Heart left ventricle (tissue), 16 donors: ENCODE data around the gene MALL. TPM values are rescaled to one million over a fixed set of nuclear protein-coding genes. Genes with fewer than 3 reads are reported as not detected.
"Not testable (repeated sequence)": the region's sequence is repeated elsewhere in the genome, so short reads cannot be mapped to it uniquely, and the experiment has no call there.

ENCODE experiments used
- ATAC-seq, 4 donors: fragments of 200-7000 bp; cut with Tn5 transposase; one replicate each; pipeline ENCODE4 v1.9.1; 2020 to 2022; ENCODE audit warnings: moderate library complexity in 4 of 4, mild to moderate bottlenecking in 3 of 4, moderate number of reproducible peaks in 1 of 4
- DNase-seq, 5 donors: peaks; one replicate each; pipeline ENCODE4 v3.0.0-alpha.2; 2020
- H3K27ac ChIP-seq, 12 donors: fragments of 200-600 bp; sonication (generic) in 4 of 12; one replicate each; pipeline versions ENCODE4 v1.5.0 to v1.8.0; 2016 to 2022; ENCODE audit warnings: mild to moderate bottlenecking in 2 of 12
- H3K27me3 ChIP-seq, 9 donors: fragments of 200-600 bp; sonication (generic) in 2 of 9; one replicate each; pipeline versions ENCODE4 v1.5.1 to v1.8.0; 2016 to 2022; ENCODE audit warnings: mild to moderate bottlenecking in 3 of 9
- H3K36me3 ChIP-seq, 9 donors: fragments of 200-600 bp; sonication (generic) in 2 of 9; one replicate each; pipeline versions ENCODE4 v1.5.0 to v1.8.0; 2018 to 2022; ENCODE audit warnings: mild to moderate bottlenecking in 2 of 9
- H3K4me1 ChIP-seq, 12 donors: fragments of 200-600 bp; sonication (generic) in 4 of 12; one replicate each; pipeline versions ENCODE4 v1.5.0 to v1.8.0; 2016 to 2022; ENCODE audit warnings: mild to moderate bottlenecking in 3 of 12
- H3K4me3 ChIP-seq, 12 donors: fragments of 200-600 bp; sonication (generic) in 4 of 12; one replicate each; pipeline versions ENCODE4 v1.5.0 to v1.8.0; 2017 to 2022; ENCODE audit warnings: mild to moderate bottlenecking in 9 of 12, moderate library complexity in 4 of 12
- H3K9me3 ChIP-seq, 12 donors: fragments of 200-600 bp; sonication (generic) in 4 of 12; one replicate each; pipeline versions ENCODE4 v1.5.0 to v1.8.0; 2016 to 2022; ENCODE audit warnings: mild to moderate bottlenecking in 1 of 12
- WGBS, 4 donors: extraction: QIAGEN DNeasy Blood & Tissue Kit in 2 of 4; methylation state at CpG; one replicate each; pipeline versions ENCODE4 v1.1.5 to v1.1.7; 2013 to 2018; 5-methylcytosine and 5-hydroxymethylcytosine counted together
- intact Hi-C, 10 donors: fragments of 100-400 bp; cut with DNase I; formaldehyde crosslinking; loops; one replicate each; pipeline versions ENCODE4 v1.11.1 to v1.14.2; 2022
- polyA plus RNA-seq, 2 donors: library from polyadenylated mRNA; stranded (reverse); fragments of 200-250 nt; gene quantifications; one replicate each; pipeline ENCODE4 v1.2.3, GENCODE V29; 2013
- total RNA-seq, 9 donors: library from RNA; depleted of rRNA in 2 of 9; stranded (reverse); fragments of >200 nt in 2 of 9; fragmentation: NEBNext Ultra II Directional in 3 of 9; extraction: Animal tissue kit (Norgen Biotek cat#: 25700) in 3 of 9; gene quantifications; one replicate each; pipeline versions ENCODE4 v1.1.0 to v1.2.4, GENCODE V29; 2016 to 2023
- donor health status: ischemic (EF 13 %, LVEDD 7.1; RV severe dilation, severe dysfunction).
- donor health status: healthy with polysubstance abuse.
- donor health status: DM: no; HTN: yes; CAD: no.
- donor health status: DM: no; HTN: no; CAD: no.
- donor health status: ischemic (EF 25% LVEDD 6.9; RV normal size, moderate dysfunction).
- donor health status: ischemic (EF 25% LVEDD 5.7; RV mildly dilated, moderate dysfunction).
- donor health status: healthy.
- donor health status: DM: yes; HTN: yes; CAD: no.
- donor health status: ischemic (EF 35%, LVEDD 5.7; RV mildly dilated, moderate dysfunction).
- donor health status: nonischemic (EF 11% LVEDD 7.7; RV severe dilation, severe dysfunction).
- donor health status: DM: yes; HTN: yes; CAD: no.
- donor health status: PGD.
- donor health status: ischemic (EF 29% LVEDD 5.4; RV normal size, mild dysfunction).
- donor health status: nonischemic (EF 23%, LVEDD 6.1; RV moderate dilation, normal function).

Gene MALL
- total and polyA plus RNA-seq, 11 donors: 6.9 to 36.7 (median 14.1) TPM

- H3K36me3 ChIP-seq, H3K9me3 ChIP-seq, intact Hi-C loops, H3K4me1 ChIP-seq, H3K27ac ChIP-seq, DNase-seq, H3K4me3 ChIP-seq, H3K27me3 ChIP-seq: not testable (repeated sequence)
- WGBS, 4 donors: no CpG with 5 or more reads among the region's 3 CpGs
- ATAC-seq: peak in 1 of 4 donors; percentile 69
Observed at GRCh38 chr2:110062332-110062731, 53.3 kb downstream of the MALL start.

DNA sequence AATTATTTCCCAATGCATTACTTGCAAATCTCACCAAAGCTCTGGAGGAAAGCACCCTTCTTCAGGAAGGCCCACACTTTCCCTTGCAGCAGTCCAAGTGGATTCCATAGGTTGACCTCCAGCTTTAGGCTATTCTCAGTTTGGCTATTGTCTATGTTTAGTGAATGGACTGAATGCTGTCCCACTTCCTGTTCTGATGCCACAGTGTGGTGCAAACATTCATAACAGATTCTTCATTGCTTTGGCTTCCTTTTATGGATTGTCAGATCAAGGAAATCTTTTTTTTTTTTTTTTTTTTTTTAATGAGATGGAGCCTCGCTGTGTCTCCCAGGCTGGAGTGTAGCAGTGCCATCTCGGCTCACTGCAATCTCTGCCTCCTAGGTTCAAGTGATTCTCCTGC, 55.1 kb downstream of the MALL start:
- H3K4me1 ChIP-seq, intact Hi-C loops, ATAC-seq, H3K27ac ChIP-seq, H3K9me3 ChIP-seq, H3K27me3 ChIP-seq, H3K36me3 ChIP-seq, DNase-seq, H3K4me3 ChIP-seq: not testable (repeated sequence)
- no CpG with 5 or more reads among the region's 2 CpGs for WGBS, 4 donors

DNA sequence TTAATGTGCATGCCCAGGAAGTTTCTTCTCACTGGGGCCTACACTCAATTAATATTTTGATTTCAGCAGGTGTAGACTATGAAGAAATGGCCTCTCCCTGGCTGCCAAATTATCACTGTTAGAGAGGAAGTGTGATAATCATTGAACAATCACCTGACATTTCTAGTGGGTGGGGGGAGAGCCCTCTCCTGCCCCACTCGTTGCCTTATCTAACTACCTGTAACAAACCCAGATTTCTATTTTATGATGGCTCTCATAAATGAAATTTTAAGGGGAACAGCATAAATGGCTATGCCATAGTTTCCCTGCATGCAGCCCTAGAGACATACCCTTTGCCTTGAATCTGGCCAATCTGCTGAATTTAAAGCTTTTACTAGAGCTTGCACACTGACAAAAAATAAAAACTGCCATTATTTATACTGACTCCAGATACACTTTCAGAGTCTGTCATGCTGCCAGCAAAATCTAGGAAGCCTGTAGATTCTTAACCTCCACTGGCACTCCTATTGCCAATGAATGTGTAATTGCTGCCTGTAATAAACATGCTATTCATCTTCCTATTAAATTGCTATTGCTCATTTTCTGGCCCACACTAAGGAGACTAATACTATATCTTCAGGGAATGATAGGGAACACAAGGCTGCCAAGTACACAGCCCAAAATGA, 55.8 kb downstream of the MALL start:
- H3K4me1 ChIP-seq, H3K36me3 ChIP-seq, H3K4me3 ChIP-seq, H3K9me3 ChIP-seq, intact Hi-C loops, ATAC-seq, H3K27ac ChIP-seq, DNase-seq, H3K27me3 ChIP-seq: not testable (repeated sequence)
- WGBS, 4 donors: no CpG with 5 or more reads among the region's 1 CpG

DNA sequence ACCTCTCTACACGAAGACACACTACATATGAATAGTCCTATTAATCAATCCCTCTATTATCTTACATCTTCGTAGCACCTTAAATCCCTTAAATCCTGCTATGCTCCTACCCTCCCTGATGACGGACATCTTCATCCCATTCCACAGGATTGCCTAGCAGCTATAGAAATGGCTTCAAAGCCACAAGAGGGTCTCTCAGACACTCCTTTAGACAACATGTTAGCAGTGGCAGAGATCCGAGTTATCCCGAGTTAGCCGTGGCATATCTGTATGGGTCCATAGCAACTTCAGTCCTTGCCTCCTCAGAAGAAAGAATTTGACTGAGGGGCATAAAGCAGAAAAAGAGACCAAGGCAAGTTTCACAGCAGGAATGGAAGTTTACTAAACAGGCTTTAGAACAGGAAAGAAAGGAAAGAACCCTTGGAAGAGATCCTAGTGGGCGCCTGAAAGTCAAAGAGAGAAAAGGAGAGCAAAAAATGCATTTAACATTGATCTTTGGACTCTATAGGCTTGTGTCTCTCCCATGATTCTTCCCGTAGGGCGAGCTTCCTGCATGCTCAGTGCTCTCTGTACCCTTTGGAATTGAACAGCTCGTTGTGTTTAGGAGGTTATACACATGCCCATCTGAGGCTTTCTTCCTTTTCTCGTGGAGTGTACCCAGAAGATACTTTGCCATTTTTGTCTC, 56.5 kb downstream of the MALL start:
- H3K4me3 ChIP-seq, H3K27me3 ChIP-seq, H3K36me3 ChIP-seq, H3K9me3 ChIP-seq, H3K4me1 ChIP-seq, DNase-seq, intact Hi-C loops, ATAC-seq, H3K27ac ChIP-seq: not testable (repeated sequence)
- WGBS, 4 donors: no CpG with 5 or more reads among the region's 11 CpGs

DNA sequence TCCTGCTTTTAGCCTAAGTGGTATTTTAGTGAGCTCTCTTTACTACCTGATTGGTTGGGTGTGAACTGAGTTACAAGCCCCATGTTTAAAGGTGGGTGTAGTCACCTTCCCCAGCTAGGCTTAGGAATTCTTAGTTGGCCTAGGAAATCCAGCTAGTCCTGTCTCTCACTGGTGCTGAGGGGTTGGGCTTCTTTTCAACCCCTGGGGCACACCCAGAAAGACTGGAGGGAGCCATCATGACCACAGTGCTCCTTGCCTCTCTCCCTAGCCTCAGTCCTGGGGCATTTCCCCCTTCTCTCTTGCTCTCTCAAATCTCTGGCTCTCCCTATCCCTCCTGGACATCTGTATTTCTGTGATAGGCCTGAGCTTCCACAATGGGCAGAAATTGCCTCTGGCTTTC, 57.6 kb downstream of the MALL start:
- H3K27me3 ChIP-seq, ATAC-seq, H3K27ac ChIP-seq, H3K4me3 ChIP-seq, H3K9me3 ChIP-seq, H3K36me3 ChIP-seq, intact Hi-C loops, H3K4me1 ChIP-seq, DNase-seq: not testable (repeated sequence)

GRCh38 chr2:110055819-110056408, 59.7 kb downstream of the MALL start:
- H3K4me1 ChIP-seq, H3K27me3 ChIP-seq, intact Hi-C loops, H3K27ac ChIP-seq, DNase-seq, H3K36me3 ChIP-seq, H3K4me3 ChIP-seq, H3K9me3 ChIP-seq, ATAC-seq: not testable (repeated sequence)
- WGBS, 4 donors: no CpG with 5 or more reads among the region's 8 CpGs

DNA sequence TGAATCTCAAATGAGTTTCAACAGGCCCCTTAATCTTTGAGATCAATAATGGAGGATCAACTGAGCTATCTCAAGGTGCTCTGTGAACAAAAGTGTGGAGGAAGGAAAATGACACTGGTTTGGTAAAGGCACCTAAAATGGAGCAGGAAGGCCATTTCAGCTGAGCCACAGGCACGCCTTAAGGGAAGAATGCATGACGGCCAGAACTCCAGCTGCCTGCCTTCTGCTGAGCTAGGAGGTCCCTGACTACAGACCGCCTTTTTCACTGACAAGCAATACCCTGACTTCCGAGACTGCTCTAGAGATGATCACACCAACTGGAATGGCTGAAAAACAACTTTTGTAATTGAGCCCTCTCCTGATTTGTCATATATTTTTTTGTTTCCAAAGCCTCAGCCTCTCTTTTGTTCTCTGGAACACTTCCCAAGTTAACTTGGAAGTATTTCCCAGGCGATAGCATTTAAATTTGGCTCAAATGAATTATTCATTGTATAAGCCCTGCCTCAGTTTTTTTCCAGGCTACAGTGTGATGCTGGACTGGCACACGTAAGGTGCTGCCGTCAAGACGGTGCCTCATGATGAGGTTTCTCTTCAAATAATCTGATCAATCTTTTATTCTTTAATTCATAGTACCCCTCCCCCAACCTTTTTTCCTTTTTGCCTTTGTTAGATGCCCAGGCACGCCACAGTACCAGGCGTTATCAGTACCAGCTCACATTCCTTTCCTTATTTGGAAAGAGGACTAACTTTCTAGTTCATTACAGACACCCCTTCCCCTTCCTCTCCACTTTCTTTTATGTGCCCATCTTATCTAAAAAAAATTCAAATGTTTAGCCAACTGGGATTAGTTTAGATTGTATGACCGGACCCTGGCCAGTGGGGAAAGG, 60.9 kb downstream of the MALL start:
- H3K27ac ChIP-seq: peak overlapping the region in 6 of 12 donors; percentile 4 to 69 (median 28)
- H3K27me3 ChIP-seq, H3K4me1 ChIP-seq, H3K36me3 ChIP-seq, H3K4me3 ChIP-seq, intact Hi-C loops, H3K9me3 ChIP-seq: not testable (repeated sequence)
- WGBS, 4 donors: 14 to 36% (median 24%) methylated on average over 2 to 3 of the region's 11 CpGs
- DNase-seq (peak; percentile 27 to 64 (median 43)), ATAC-seq (peak; percentile 71 to 97 (median 90))

GRCh38 chr2:110053688-110054087, 61.9 kb downstream of the MALL start:
- DNase-seq, intact Hi-C loops, H3K4me3 ChIP-seq, H3K9me3 ChIP-seq, ATAC-seq, H3K36me3 ChIP-seq, H3K27ac ChIP-seq, H3K27me3 ChIP-seq, H3K4me1 ChIP-seq: not testable (repeated sequence)
- no CpG with 5 or more reads among the region's 5 CpGs for WGBS, 4 donors

DNA sequence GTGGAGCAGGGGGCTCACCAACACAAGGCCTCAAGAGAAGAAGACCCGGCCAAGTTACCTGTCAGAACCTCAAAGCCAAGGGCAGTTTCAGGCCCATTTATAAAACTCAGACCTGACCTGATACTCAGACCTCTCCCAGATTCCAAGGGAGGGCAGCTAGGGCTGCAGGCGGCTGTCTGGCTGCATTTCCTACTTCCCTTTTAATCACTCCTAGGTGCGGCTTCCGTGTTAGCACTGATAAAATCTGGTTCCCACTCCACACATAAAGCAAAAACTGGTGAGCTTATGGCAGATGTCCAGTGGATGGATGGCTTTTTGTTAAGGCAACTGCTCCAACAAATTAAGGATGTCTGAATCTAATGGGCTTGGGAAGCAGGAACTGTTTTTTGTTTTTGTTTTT, 63.5 kb downstream of the MALL start:
- H3K27ac ChIP-seq, H3K4me1 ChIP-seq, DNase-seq, H3K36me3 ChIP-seq, intact Hi-C loops, H3K27me3 ChIP-seq, H3K4me3 ChIP-seq, H3K9me3 ChIP-seq: not testable (repeated sequence)
- ATAC-seq: peak; percentile 47 to 79 (median 55)
- WGBS, 4 donors: no CpG with 5 or more reads among the region's 4 CpGs

DNA sequence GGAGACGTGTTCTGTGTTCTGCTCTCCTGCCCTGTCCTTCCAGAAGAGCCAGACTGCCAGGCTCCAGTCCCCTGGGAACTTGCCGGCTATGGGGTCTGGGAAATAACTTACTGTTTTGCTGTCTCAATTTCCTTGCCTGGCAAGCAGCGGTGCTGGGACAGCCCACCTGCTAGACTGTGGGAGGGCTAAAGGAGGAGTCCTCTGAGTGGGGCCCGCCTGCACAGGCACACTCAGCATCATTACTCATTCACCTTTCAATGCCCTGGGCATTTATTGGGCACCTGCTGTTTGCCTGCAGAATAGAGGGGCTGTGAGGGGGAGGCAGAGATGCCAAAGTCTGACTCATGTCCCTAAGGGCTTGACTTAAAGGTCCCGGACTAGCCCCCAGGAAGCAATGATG, 65.4 kb downstream of the MALL start:
- H3K27ac ChIP-seq, H3K27me3 ChIP-seq, H3K4me1 ChIP-seq, intact Hi-C loops, H3K4me3 ChIP-seq, ATAC-seq, DNase-seq, H3K36me3 ChIP-seq, H3K9me3 ChIP-seq: not testable (repeated sequence)
- WGBS, 4 donors: no CpG with 5 or more reads among the region's 5 CpGs
